A549 (cell line): ENCODE data around the gene TPSB2. TPM values are rescaled to one million over a fixed set of nuclear protein-coding genes. Genes with fewer than 3 reads are reported as not detected.
"Not testable (repeated sequence)": the region's sequence is repeated elsewhere in the genome, so short reads cannot be mapped to it uniquely, and the experiment has no call there.

Experiments
- ATAC-seq, 2 experiments: fragments of 200-7000 bp in 1 of 2; fragments of >200 bp in 1 of 2; cut with Nextera tagmentation in 1 of 2; cut with Tn5 transposase in 1 of 2; 3 replicates each; pipeline versions ENCODE4 v1.8.0 to v1.9.1; 2018 to 2020; ENCODE audit warnings: mild to moderate bottlenecking in 1 of 2, moderate library complexity in 1 of 2
- CTCF ChIA-PET: fragments of 300-600 bp; sonication (Branson Sonifier 250); formaldehyde crosslinking; extraction: SDS; loops from one replicate; lab custom pipeline; 2021; ENCODE audit warnings: antibody characterized with exemption, inconsistent platforms; lab: Yijun Ruan, JAX
- POLR2A ChIA-PET: fragments of 350-600 bp; formaldehyde crosslinking; extraction: SDS; loops from one replicate; lab custom pipeline; 2021; ENCODE audit warnings: antibody characterized with exemption, inconsistent platforms; lab: Yijun Ruan, JAX
- DNase-seq, 2 experiments: peaks; one replicate each; pipeline versions ENCODE4 v3.0.0 to v3.0.0-alpha.2; 2011 to 2016; ENCODE audit warnings: low read depth in 1 of 2, low spot score in 1 of 2
- FAIRE-seq: peaks from 2 replicates; lab custom pipeline; 2011; peaks lifted over from hg19 to GRCh38; lab: Jason Lieb, UNC
- H3K27ac ChIP-seq, 2 experiments: fragments of >200 bp; sonication (Bioruptor Twin); formaldehyde crosslinking; 3 replicates each; pipeline ENCODE4 v1.5.1; 2016 to 2017
- H3K4me1 ChIP-seq: fragments of >200 bp; sonication (Bioruptor Twin); formaldehyde crosslinking; 3 replicates; pipeline ENCODE4 v1.6.1; 2016
- H3K4me2 ChIP-seq: fragments of >200 bp; sonication (Bioruptor Twin); formaldehyde crosslinking; 3 replicates; pipeline ENCODE4 v1.6.1; 2016
- H3K4me3 ChIP-seq: fragments of >200 bp; sonication (Bioruptor Twin); formaldehyde crosslinking; 3 replicates; pipeline ENCODE4 v1.5.1; 2016
- H3K9me3 ChIP-seq: fragments of >200 bp; sonication (Bioruptor Twin); formaldehyde crosslinking; 3 replicates; pipeline ENCODE4 v1.6.1; 2016
- ATOH8 ChIP-seq: fragments of 250-450 bp; sonication (Bioruptor Pico); IDR thresholded peaks from 2 replicates; pipeline ENCODE4 v1.5.0; 2020; ENCODE audit warnings: low read depth, mild to moderate bottlenecking, moderate library complexity
- BHLHE40 ChIP-seq: IDR thresholded peaks from 2 replicates; pipeline ENCODE4 v1.6.1; 2012; ENCODE audit warnings: low read depth, low read length, inconsistent platforms
- CHD4 ChIP-seq: fragments of 200-600 bp; sonication (generic); IDR thresholded peaks from 2 replicates; pipeline ENCODE4 v1.6.1; 2016; ENCODE audit warnings: antibody characterized with exemption, mild to moderate bottlenecking, borderline replicate concordance
- EHF ChIP-seq: fragments of 250-450 bp; sonication (Bioruptor Pico); IDR thresholded peaks from 2 replicates; pipeline ENCODE4 v1.5.0; 2020; ENCODE audit warnings: mild to moderate bottlenecking
- EHMT2 ChIP-seq: fragments of 200-600 bp; sonication (generic); IDR thresholded peaks from 2 replicates; pipeline ENCODE4 v1.6.1; 2016; ENCODE audit warnings: antibody characterized with exemption, low read depth, mild to moderate bottlenecking, moderate library complexity
- FOXS1 ChIP-seq: fragments of 250-450 bp; sonication (Bioruptor Pico); IDR thresholded peaks from 2 replicates; pipeline ENCODE4 v1.5.0; 2020; ENCODE audit warnings: mild to moderate bottlenecking, moderate library complexity
- GATA3 ChIP-seq: IDR thresholded peaks from 2 replicates; pipeline ENCODE4 v1.6.1; 2012; ENCODE audit warnings: borderline replicate concordance
- HDAC2 ChIP-seq: fragments of 200-600 bp; sonication (generic); IDR thresholded peaks from 2 replicates; pipeline ENCODE4 v1.6.1; 2016
- HOXB5 ChIP-seq: fragments of 250-450 bp; sonication (Bioruptor Pico); IDR thresholded peaks from 2 replicates; pipeline ENCODE4 v1.5.0; 2020; ENCODE audit warnings: mild to moderate bottlenecking, moderate library complexity
- MYC ChIP-seq: IDR thresholded peaks from 2 replicates; pipeline ENCODE4 v1.6.1; 2012; ENCODE audit warnings: mild to moderate bottlenecking, inconsistent platforms, low read length, improper control_type of control experiment, borderline replicate concordance
- NPAS2 ChIP-seq: fragments of 250-450 bp; sonication (Bioruptor Pico); IDR thresholded peaks from 2 replicates; pipeline ENCODE4 v1.8.0; 2022; ENCODE audit warnings: mild to moderate bottlenecking, moderate library complexity, borderline replicate concordance
- POLR2A ChIP-seq: IDR thresholded peaks from 2 replicates; pipeline ENCODE4 v1.6.1; 2012; ENCODE audit warnings: mild to moderate bottlenecking, low read length
- RAD21 ChIP-seq, 2 experiments: fragments of >200 bp in 1 of 2; sonication (Bioruptor Twin) in 1 of 2; formaldehyde crosslinking in 1 of 2; IDR thresholded peaks in 1 of 2; conservative IDR thresholded peaks in 1 of 2; 2 replicates in 1 of 2; 3 replicates in 1 of 2; pipeline ENCODE4 v1.6.1; 2012 to 2018; ENCODE audit warnings: inconsistent platforms in 1 of 2
- RARB ChIP-seq: fragments of 250-450 bp; sonication (Bioruptor Pico); IDR thresholded peaks from 2 replicates; pipeline ENCODE4 v1.8.0; 2021; ENCODE audit warnings: mild to moderate bottlenecking, moderate library complexity
- TFCP2L1 ChIP-seq: fragments of 250-450 bp; sonication (Bioruptor Pico); IDR thresholded peaks from 2 replicates; pipeline ENCODE4 v1.5.0; 2021; ENCODE audit warnings: mild to moderate bottlenecking
- TP53 ChIP-seq: fragments of 250-450 bp; sonication (Bioruptor Pico); IDR thresholded peaks from 2 replicates; pipeline ENCODE4 v1.5.0; 2021; ENCODE audit warnings: mild to moderate bottlenecking, moderate library complexity
- USF2 ChIP-seq: fragments of 450-650 bp; IDR thresholded peaks from 2 replicates; pipeline ENCODE4 v1.6.1; 2014; ENCODE audit warnings: antibody characterized with exemption
- ZFP36 ChIP-seq: fragments of 450-650 bp; IDR thresholded peaks from 2 replicates; pipeline ENCODE4 v1.6.1; 2014; ENCODE audit warnings: borderline replicate concordance; ENCODE audit not compliant: partially characterized antibody
- WGBS: methylation state at CpG from one replicate; pipeline ENCODE4 v1.1.6; 2017; ENCODE audit errors: missing lambda C conversion rate; 5-methylcytosine and 5-hydroxymethylcytosine counted together
- polyA plus RNA-seq, 4 experiments: library from polyadenylated mRNA; depleted of rRNA in 3 of 4; stranded (reverse); fragments of >200 nt; fragmentation: RNase III in 1 of 4; extraction: RNeasy Plus Mini Kit Qiagen cat#74134 plus additional on column Dnase treatment in 1 of 4; gene quantifications; 2 replicates in 3 of 4; 3 replicates in 1 of 4; pipeline ENCODE4 v1.2.3, GENCODE V29; 2011 to 2017
- TF ChIP-seq, protein P1 (sequence below): fragments of 250-450 bp; sonication (Bioruptor Pico); IDR thresholded peaks from 2 replicates; pipeline ENCODE4 v1.5.0; 2021; ENCODE audit warnings: mild to moderate bottlenecking, moderate library complexity, borderline replicate concordance
- TF ChIP-seq, protein P2 (sequence below): fragments of 200-600 bp; sonication (generic); IDR thresholded peaks from 2 replicates; pipeline ENCODE4 v1.6.1; 2016; ENCODE audit warnings: antibody characterized with exemption, mild to moderate bottlenecking, moderate library complexity

TPSB2 gene
- polyA plus RNA-seq, 2 of the 4 experiments (the other 2 are of a cell fraction): not detected

DNA sequence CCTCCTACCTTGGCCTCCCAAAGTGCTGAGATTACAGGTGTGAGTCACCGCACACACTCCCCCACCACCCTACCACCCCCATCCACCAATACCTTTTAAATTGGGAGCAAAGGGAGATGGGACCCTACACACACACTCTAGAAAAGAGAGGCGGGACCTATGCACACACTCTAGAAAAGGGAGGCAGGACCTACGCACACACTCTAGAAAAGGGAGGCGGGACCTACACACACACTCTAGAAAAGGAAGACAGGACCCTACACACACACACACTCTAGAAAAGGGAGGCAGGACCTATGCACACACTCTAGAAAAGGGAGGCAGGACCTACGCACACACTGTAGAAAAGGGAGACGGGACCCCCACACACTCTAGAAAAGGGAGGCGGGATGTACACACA, 44.8 kb upstream of the TPSB2 start (continued):
- TF ChIP-seq EHMT2 (no peak), MYC (no peak), NPAS2 (CRISPR knock-in tag) (no peak), ATOH8 (no peak), ZFP36 (no peak)

DNA sequence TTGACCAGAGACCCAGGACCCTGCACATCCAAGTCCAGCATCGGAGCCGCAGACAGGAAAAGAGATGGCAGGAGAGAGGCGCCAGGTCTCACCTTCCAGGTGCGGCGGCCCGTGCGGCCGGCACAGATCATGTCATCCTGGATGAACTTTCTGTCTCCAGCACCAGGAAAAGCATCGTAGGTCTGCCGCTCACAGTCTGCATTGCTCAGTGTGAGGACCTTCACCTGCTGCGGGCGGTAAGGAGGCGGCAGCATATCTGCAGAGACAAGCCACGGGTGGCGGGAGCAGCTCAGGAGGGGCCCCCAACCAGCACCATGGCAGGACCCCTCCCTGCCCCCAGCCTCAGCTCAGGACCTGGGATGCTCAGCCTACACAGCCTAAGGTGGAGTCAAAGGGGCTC, 43.8 kb upstream of the TPSB2 start:
- Histone ChIP-seq H3K27ac (no peak overlapping the region), H3K4me2 (no peak overlapping the region), H3K9me3 (no peaks in the 10 kb centered on the region), H3K4me3 (no peak overlapping the region), H3K4me1 (peaks cover 5% of the 10 kb centered on the region; the same call in 1 of the 3 replicates)
- DNase-seq (no peak), ATAC-seq (no peak), FAIRE-seq (no peak)
- no peak for TF ChIP-seq USF2
- no peak for TF ChIP-seq HDAC2
- TF ChIP-seq TFCP2L1 (CRISPR knock-in tag): no peak
- no peak for TF ChIP-seq BHLHE40
- no peak for TF ChIP-seq TP53 (CRISPR knock-in tag)
- TF ChIP-seq GATA3: no peak
- TF ChIP-seq RAD21 (conservative IDR thresholded peaks at IDR 0.05 in 1 of 2, IDR thresholded peaks at IDR 0.05 in 1 of 2): no peak
- TF ChIP-seq HOXB5 (CRISPR knock-in tag): no peak
- ChIA-PET CTCF (interaction anchor here (0.8 kb wide), 1 partner anchor 13 kb away, joined by 3 read pairs; no protein-coding TSS in a partner anchor), POLR2A (no interaction called here)
- 77% methylated on average over 14 of the region's 15 CpGs for WGBS

DNA sequence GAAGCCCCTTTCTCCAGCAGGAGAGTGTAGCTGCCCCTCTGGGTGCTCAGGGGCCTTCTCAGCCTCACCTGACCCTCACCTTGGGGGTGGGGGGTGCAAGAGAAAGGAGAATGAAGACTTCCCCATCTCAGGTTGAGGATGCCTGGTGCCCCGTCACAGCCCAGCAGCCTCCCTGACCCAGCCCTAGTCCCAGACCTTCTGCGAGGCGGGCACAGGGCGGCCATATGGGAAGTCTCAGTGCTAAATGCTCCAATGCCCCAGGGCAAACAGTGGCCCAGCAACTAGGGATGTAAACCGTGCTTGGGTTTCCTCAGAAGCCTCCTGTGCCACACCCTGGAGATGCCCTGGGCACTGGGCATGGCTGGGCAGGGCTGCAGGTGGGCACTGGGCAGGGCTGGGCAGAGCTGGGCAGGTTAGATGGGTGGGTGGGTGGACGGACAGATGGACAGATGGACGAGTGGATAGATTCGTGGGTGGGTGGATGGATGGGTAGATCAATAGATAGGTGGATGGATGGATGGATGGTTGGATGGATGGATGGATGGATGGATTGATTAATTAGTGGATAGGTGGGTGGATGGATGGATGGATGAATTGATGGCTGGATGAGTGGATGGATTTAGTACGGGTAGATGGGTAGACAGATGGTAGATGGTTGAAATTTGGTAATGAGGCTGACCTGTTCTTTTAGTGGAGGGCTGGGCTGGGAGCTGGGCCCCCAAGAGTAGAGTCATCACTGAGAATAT, 42.6 kb upstream of the TPSB2 start:
- TF ChIP-seq POLR2A (no peak), RARB (CRISPR knock-in tag) (no peak), HOXB5 (CRISPR knock-in tag) (no peak), ZFP36 (no peak), CHD4 (no peak), ATOH8 (no peak), TP53 (CRISPR knock-in tag) (no peak), FOXS1 (no peak), EHF (CRISPR knock-in tag) (no peak)
- TF ChIP-seq, protein P1, sequence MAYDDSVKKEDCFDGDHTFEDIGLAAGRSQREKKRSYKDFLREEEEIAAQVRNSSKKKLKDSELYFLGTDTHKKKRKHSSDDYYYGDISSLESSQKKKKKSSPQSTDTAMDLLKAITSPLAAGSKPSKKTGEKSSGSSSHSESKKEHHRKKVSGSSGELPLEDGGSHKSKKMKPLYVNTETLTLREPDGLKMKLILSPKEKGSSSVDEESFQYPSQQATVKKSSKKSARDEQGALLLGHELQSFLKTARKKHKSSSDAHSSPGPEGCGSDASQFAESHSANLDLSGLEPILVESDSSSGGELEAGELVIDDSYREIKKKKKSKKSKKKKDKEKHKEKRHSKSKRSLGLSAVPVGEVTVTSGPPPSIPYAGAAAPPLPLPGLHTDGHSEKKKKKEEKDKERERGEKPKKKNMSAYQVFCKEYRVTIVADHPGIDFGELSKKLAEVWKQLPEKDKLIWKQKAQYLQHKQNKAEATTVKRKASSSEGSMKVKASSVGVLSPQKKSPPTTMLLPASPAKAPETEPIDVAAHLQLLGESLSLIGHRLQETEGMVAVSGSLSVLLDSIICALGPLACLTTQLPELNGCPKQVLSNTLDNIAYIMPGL (CRISPR knock-in tag): no peak
- TF ChIP-seq, protein P2, sequence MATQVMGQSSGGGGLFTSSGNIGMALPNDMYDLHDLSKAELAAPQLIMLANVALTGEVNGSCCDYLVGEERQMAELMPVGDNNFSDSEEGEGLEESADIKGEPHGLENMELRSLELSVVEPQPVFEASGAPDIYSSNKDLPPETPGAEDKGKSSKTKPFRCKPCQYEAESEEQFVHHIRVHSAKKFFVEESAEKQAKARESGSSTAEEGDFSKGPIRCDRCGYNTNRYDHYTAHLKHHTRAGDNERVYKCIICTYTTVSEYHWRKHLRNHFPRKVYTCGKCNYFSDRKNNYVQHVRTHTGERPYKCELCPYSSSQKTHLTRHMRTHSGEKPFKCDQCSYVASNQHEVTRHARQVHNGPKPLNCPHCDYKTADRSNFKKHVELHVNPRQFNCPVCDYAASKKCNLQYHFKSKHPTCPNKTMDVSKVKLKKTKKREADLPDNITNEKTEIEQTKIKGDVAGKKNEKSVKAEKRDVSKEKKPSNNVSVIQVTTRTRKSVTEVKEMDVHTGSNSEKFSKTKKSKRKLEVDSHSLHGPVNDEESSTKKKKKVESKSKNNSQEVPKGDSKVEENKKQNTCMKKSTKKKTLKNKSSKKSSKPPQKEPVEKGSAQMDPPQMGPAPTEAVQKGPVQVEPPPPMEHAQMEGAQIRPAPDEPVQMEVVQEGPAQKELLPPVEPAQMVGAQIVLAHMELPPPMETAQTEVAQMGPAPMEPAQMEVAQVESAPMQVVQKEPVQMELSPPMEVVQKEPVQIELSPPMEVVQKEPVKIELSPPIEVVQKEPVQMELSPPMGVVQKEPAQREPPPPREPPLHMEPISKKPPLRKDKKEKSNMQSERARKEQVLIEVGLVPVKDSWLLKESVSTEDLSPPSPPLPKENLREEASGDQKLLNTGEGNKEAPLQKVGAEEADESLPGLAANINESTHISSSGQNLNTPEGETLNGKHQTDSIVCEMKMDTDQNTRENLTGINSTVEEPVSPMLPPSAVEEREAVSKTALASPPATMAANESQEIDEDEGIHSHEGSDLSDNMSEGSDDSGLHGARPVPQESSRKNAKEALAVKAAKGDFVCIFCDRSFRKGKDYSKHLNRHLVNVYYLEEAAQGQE: no peak
- TF ChIP-seq, all 56 proteins: peak for 0
- ChIA-PET CTCF (no interaction called here), POLR2A (no interaction called here)
- 36% methylated on average over 5 of the region's 9 CpGs for WGBS
- H3K4me3 ChIP-seq: no peak overlapping the region
- peaks cover 5% of the 10 kb centered on the region; the same call in 1 of the 3 replicates for H3K4me1 ChIP-seq
- DNase-seq: no peak
- ATAC-seq: peak in 1 of 2 experiments; percentile 33; a peak in 3 of 6 replicates
- no peak overlapping the region for H3K4me2 ChIP-seq
- no peak overlapping the region for H3K27ac ChIP-seq
- H3K9me3 ChIP-seq: no peaks in the 10 kb centered on the region
- no peak for FAIRE-seq

DNA sequence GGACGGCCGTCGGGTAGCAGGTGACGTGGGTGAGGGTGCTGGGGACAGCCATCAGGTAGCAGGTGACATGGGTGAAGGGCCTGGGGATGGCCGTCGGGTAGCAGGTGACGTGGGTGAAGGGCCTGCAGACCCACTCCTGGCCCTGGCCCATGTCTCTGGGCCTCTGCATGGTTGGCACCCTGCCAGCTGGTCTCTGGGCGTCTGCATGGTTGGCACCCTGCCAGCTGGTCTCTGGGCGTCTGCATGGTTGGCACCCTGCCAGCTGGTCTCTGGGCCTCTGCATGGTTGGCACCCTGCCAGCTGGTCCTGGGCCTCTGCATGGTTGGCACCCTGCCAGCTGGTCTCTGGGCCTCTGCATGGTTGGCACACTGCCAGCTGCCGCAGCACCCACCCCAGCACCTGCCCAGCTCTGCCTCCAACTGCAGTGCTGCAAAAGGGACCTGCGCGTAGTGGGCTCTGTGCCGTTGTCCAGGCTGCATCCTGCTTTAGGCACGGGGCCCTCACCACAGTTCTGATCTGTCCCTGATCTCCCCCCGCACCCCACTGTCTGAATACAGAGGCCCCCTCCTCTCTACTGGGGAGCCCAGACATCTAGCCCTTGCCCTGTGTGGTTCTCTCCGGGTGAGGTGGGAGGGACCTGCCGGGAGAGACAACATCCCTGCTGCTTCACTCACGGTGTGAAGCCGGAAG, 41.9 kb upstream of the TPSB2 start:
- H3K27ac ChIP-seq, FAIRE-seq, H3K4me2 ChIP-seq, DNase-seq, H3K4me3 ChIP-seq, CTCF ChIA-PET, H3K4me1 ChIP-seq, H3K9me3 ChIP-seq: not testable (repeated sequence)
- WGBS: 52% methylated on average over 15 of the region's 19 CpGs
- POLR2A ChIA-PET: interaction anchor here (0.6 kb wide), 1 partner anchor 23 kb away, joined by 3 read pairs; no protein-coding TSS in a partner anchor
- ATAC-seq: peak in 1 of 2 experiments; percentile 52; a peak in 3 of 6 replicates
